ENCODE results near the gene OXCT1. TPM values are rescaled to one million over a fixed set of nuclear protein-coding genes. Genes with fewer than 3 reads are reported as not detected.

Gene OXCT1
- total and polyA plus RNA-seq, 2 donors (not counting 3 experiments of a cell fraction or from before 2014, with no cell fraction given): 12.8 to 37.4 TPM

DNA sequence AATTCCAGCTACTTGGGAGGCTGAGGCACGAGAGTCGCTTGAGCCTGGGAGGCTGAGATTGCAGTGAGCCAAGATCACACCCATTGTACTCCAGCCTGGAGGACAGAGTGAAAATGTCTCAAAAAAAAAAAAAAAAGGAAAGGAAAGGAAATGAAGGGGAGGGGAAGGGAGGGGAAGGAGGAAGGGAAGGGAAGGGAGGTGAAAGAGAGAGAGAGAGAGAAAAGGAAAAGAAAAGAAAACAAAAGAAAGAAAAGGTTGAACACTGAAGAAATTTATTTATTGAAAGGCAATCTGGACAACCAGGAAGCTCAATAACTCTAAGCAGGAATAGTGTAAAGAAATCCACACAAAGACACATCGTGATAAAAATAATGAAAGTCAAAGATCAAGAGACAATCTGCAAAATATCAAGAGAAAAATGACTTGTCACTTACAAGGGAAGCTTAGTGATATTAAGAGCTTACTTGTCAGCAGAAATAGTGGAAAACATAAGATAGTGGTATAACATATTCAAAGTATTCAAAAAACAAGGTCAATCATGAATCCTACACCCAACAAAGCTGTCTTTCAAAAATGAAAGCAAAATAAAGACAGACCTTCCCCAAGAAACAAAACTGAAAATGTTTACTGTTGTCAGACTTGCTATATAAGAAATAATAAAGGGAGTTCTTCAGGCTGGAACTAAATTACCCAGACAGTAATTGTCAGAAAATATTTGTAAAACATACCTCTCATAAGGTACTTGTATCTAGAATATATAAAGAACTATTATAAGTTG, 23.0 kb upstream of the OXCT1 start:
- FAIRE-seq (no peak), DNase-seq (ENCODE audit: low read depth, low spot score) (no peak)
- no peaks in the 10 kb centered on the region for H3K9me1 ChIP-seq (replicated peaks; ENCODE audit: control insufficient read depth, extremely low read depth, insufficient read depth, low read length)
- TF ChIP-seq, protein P1, sequence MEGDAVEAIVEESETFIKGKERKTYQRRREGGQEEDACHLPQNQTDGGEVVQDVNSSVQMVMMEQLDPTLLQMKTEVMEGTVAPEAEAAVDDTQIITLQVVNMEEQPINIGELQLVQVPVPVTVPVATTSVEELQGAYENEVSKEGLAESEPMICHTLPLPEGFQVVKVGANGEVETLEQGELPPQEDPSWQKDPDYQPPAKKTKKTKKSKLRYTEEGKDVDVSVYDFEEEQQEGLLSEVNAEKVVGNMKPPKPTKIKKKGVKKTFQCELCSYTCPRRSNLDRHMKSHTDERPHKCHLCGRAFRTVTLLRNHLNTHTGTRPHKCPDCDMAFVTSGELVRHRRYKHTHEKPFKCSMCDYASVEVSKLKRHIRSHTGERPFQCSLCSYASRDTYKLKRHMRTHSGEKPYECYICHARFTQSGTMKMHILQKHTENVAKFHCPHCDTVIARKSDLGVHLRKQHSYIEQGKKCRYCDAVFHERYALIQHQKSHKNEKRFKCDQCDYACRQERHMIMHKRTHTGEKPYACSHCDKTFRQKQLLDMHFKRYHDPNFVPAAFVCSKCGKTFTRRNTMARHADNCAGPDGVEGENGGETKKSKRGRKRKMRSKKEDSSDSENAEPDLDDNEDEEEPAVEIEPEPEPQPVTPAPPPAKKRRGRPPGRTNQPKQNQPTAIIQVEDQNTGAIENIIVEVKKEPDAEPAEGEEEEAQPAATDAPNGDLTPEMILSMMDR (IDR thresholded peaks at IDR 0.05; ENCODE audit: extremely low read depth in 1 of 2, insufficient read depth in 1 of 2, low read depth in 1 of 2, low read length in 2 of 2): no peak
- TF ChIP-seq JUN (IDR thresholded peaks at IDR 0.05; ENCODE audit: borderline replicate concordance, insufficient read depth, insufficient read length, low read depth): no peak
- TF ChIP-seq POLR2A (IDR thresholded peaks at IDR 0.05; ENCODE audit: low read depth, low read length): no peak
- no peak for TF ChIP-seq FOS (IDR thresholded peaks at IDR 0.05; ENCODE audit: borderline replicate concordance, insufficient read depth, low read length)
- TF ChIP-seq EZH2 (IDR thresholded peaks at IDR 0.05; ENCODE audit: borderline replicate concordance, low read depth, low read length, severe bottlenecking): no peak
- TF ChIP-seq, protein P2, sequence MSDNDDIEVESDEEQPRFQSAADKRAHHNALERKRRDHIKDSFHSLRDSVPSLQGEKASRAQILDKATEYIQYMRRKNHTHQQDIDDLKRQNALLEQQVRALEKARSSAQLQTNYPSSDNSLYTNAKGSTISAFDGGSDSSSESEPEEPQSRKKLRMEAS (IDR thresholded peaks at IDR 0.05; ENCODE audit: insufficient read depth, insufficient read length): no peak
- TF ChIP-seq GATA2 (IDR thresholded peaks at IDR 0.05; ENCODE audit: insufficient read depth, insufficient read length, low read depth, low read length): no peak
- TF ChIP-seq POLR2AphosphoS5 (IDR thresholded peaks at IDR 0.05; ENCODE audit: insufficient read depth, low read depth, low read length): no peak
- TF ChIP-seq MYC (IDR thresholded peaks at IDR 0.05; ENCODE audit: low read depth, low read length): no peak
- no TSS peak for BruUV-seq (replicated peaks)
- H3K9ac ChIP-seq (replicated peaks; ENCODE audit: extremely low read depth, insufficient read depth, low read length): no peak overlapping the region
- H3K27me3 ChIP-seq (ENCODE audit: control insufficient read depth in 2 of 2, insufficient read depth in 2 of 2, low read length in 2 of 2): peaks cover 18 to 32% of the 10 kb centered on the region in 2 experiments
- intact Hi-C loops (cut with micrococcal nuclease): no loop called here
- no peaks in the 10 kb centered on the region for H3K36me3 ChIP-seq (ENCODE audit: control insufficient read depth in 2 of 2, extremely low read depth in 1 of 2, insufficient read depth in 2 of 2, low read length in 2 of 2)
- H3K27ac ChIP-seq (ENCODE audit: insufficient read depth, low read depth, low read length): no peak overlapping the region
- H3K79me2 ChIP-seq (ENCODE audit: control insufficient read depth, insufficient read depth, low read length): no peaks in the 10 kb centered on the region
- H3K4me3 ChIP-seq (replicated peaks in 1 of 3; ENCODE audit: insufficient read depth in 1 of 3, low read depth in 1 of 3, low read length in 3 of 3): no peak overlapping the region
- H4K20me1 ChIP-seq (replicated peaks; ENCODE audit: control insufficient read depth, extremely low read depth, insufficient read depth, low read length): no peaks in the 10 kb centered on the region
- no peaks in the 10 kb centered on the region for H3K9me3 ChIP-seq (replicated peaks; ENCODE audit: control insufficient read depth, insufficient read depth, low read length)
- dilution Hi-C loops (cut with MboI; ENCODE audit: extremely low pct_ligation_motif_present, low sequenced_read_pairs): no loop called here
- ChIA-PET POLR2A (no interaction called here), CTCF (interaction anchor here (0.6 to 0.7 kb wide), 2 partner anchors 17 to 1880 kb away, joined by 3 read pairs; no protein-coding TSS in a partner anchor)
- no peak overlapping the region for H3K4me2 ChIP-seq (ENCODE audit: insufficient read depth, low read length)
- no peaks in the 10 kb centered on the region for H3K4me1 ChIP-seq (ENCODE audit: control insufficient read depth, extremely low read depth, insufficient read depth, low read length)
- H2AFZ ChIP-seq (ENCODE audit: low read depth, low read length): no peak overlapping the region
